HG03108 (cell line): ENCODE results near the gene RMI1.

ENCODE experiments used
- ATAC-seq: cut with Tn5 transposase; IDR thresholded peaks from one replicate; pipeline ENCODE4 v1.9.1; 2021; ENCODE audit warnings: moderate library complexity; ENCODE audit not compliant: unreplicated experiment

RMI1 gene

GRCh38 chr9:83967073-83967472, 13.5 kb upstream of the RMI1 start:
- no peak for ATAC-seq

GRCh38 chr9:83969602-83970001, 11.0 kb upstream of the RMI1 start:
- ATAC-seq, result no peak

- ATAC-seq, result no peak
These were observed 9.1 kb upstream of the RMI1 start for GRCh38 chr9:83971485-83971884.

GRCh38 chr9:83972286-83972685, 8.3 kb upstream of the RMI1 start:
- no peak for ATAC-seq

- ATAC-seq, result no peak
These were observed 5.3 kb upstream of the RMI1 start for GRCh38 chr9:83975300-83975699.

- ATAC-seq, result no peak
These were observed 4.2 kb upstream of the RMI1 start for GRCh38 chr9:83976372-83976771.

GRCh38 chr9:83977196-83977595, 3.4 kb upstream of the RMI1 start:
- ATAC-seq, result no peak

GRCh38 chr9:83978992-83979811, 1.4 kb upstream of the RMI1 start:
- peak; percentile 23 for ATAC-seq

- ATAC-seq, result peak; percentile 87
These were observed 702 bp upstream of the RMI1 start, which contains the start of gene HNRNPK for GRCh38 chr9:83979812-83980394. HNRNPK (minus strand) TSS chr9:83980215; CDS start chr9:83978252, 1,963 bp downstream.

- peak; percentile 14 for ATAC-seq
These were observed 694 bp downstream of the RMI1 start for GRCh38 chr9:83981126-83981871.

GRCh38 chr9:83986195-83986594, 5.6 kb downstream of the RMI1 start:
- no peak for ATAC-seq

- no peak for ATAC-seq
These were observed 6.3 kb downstream of the RMI1 start for GRCh38 chr9:83986765-83987401.

GRCh38 chr9:83987402-83987791, 6.8 kb downstream of the RMI1 start:
- no peak for ATAC-seq

GRCh38 chr9:83988411-83988810, 7.8 kb downstream of the RMI1 start:
- ATAC-seq, result no peak

GRCh38 chr9:83991355-83991754, 10.8 kb downstream of the RMI1 start:
- no peak for ATAC-seq

- ATAC-seq, result no peak
These were observed 11.8 kb downstream of the RMI1 start for GRCh38 chr9:83992407-83992806.

GRCh38 chr9:83992901-83993300, 12.3 kb downstream of the RMI1 start:
- ATAC-seq, result no peak

GRCh38 chr9:83996126-83996525, 15.5 kb downstream of the RMI1 start:
- ATAC-seq, result no peak

- no peak for ATAC-seq
These were observed 18.7 kb downstream of the RMI1 start for GRCh38 chr9:83999141-83999918.

GRCh38 chr9:84000186-84000585, 19.6 kb downstream of the RMI1 start:
- ATAC-seq, result no peak

- no peak for ATAC-seq
These were observed 21.0 kb downstream of the RMI1 start for GRCh38 chr9:84001621-84002020.
